Thoracic aorta (tissue), 2 donors: Measurements from ENCODE around the gene TAS1R3. TPM values are rescaled to one million over a fixed set of nuclear protein-coding genes. Genes with fewer than 3 reads are reported as not detected.

Experiments
- ATAC-seq: fragments of 150-250 bp; one replicate; pipeline ENCODE4 v1.8.0; 2017; ENCODE audit warnings: low read depth; ENCODE audit not compliant: insufficient number of reproducible peaks, low FRiP score
- DNase-seq: peaks from one replicate; pipeline ENCODE4 v3.0.0-alpha.2; 2020; ENCODE audit warnings: low spot score
- H3K27ac ChIP-seq, 2 donors: fragments of 200-600 bp; sonication (generic); 1 replicate in 1 of 2; 2 replicates in 1 of 2; pipeline ENCODE4 v1.5.1; 2016; ENCODE audit warnings: mild to moderate bottlenecking in 2 of 2, moderate library complexity in 2 of 2
- H3K27me3 ChIP-seq: fragments of 200-600 bp; sonication (generic); replicated peaks from 2 replicates; pipeline ENCODE4 v1.6.0; 2016; ENCODE audit warnings: mild to moderate bottlenecking; ENCODE audit not compliant: insufficient read depth
- H3K36me3 ChIP-seq: fragments of 200-600 bp; sonication (generic); one replicate; pipeline ENCODE4 v1.5.1; 2016
- H3K4me1 ChIP-seq, 2 donors: fragments of 200-600 bp; sonication (generic); 1 replicate in 1 of 2; 2 replicates in 1 of 2; pipeline versions ENCODE4 v1.5.1 to v1.6.0; 2016; ENCODE audit warnings: low read depth in 2 of 2, mild to moderate bottlenecking in 1 of 2; ENCODE audit not compliant: control insufficient read depth in 1 of 2
- H3K4me3 ChIP-seq: fragments of 200-600 bp; sonication (generic); 2 replicates; pipeline ENCODE4 v1.5.1; 2016; ENCODE audit warnings: mild to moderate bottlenecking
- H3K9me3 ChIP-seq: fragments of 200-600 bp; sonication (generic); 2 replicates; pipeline ENCODE4 v1.5.1; 2016
- CTCF ChIP-seq: fragments of 200-600 bp; sonication (generic); IDR thresholded peaks from one replicate; pipeline ENCODE4 v1.5.1; 2019; ENCODE audit warnings: antibody characterized with exemption
- total RNA-seq, 2 donors: library from RNA; depleted of rRNA; stranded (reverse); fragments of >200 nt; gene quantifications; one replicate each; pipeline versions ENCODE4 v1.1.0 to v1.2.3, GENCODE V29; 2016

Gene TAS1R3
- total RNA-seq, 2 donors from 2014 or later = 0.14 TPM; not detected in 1

- Histone ChIP-seq H3K27me3 (no peaks in the 10 kb centered on the region), H3K27ac (no peak overlapping the region), H3K4me3 (no peak overlapping the region), H3K9me3 (no peaks in the 10 kb centered on the region), H3K4me1 (no peaks in the 10 kb centered on the region), H3K36me3 (peaks cover 8% of the 10 kb centered on the region)
- ATAC-seq = no peak
- no peak for TF ChIP-seq CTCF
- no peak for DNase-seq
Measured at GRCh38 chr1:1332031-1332755, 1.1 kb downstream of the TAS1R3 start.

GRCh38 chr1:1332774-1333480 lies 1.8 kb downstream of the TAS1R3 start:
- Histone ChIP-seq H3K4me3 (no peak overlapping the region), H3K36me3 (peaks cover 3% of the 10 kb centered on the region), H3K27ac (no peak overlapping the region), H3K27me3 (no peaks in the 10 kb centered on the region), H3K9me3 (no peaks in the 10 kb centered on the region), H3K4me1 (no peaks in the 10 kb centered on the region)
- DNase-seq (no peak), ATAC-seq (no peak)
- TF ChIP-seq CTCF = no peak

- Histone ChIP-seq H3K36me3 (peaks cover 5% of the 10 kb centered on the region), H3K9me3 (no peaks in the 10 kb centered on the region), H3K27me3 (no peaks in the 10 kb centered on the region), H3K27ac (no peak overlapping the region), H3K4me1 (no peaks in the 10 kb centered on the region), H3K4me3 (no peak overlapping the region)
- no peak for TF ChIP-seq CTCF
- no peak for DNase-seq
- ATAC-seq = no peak
Measured at GRCh38 chr1:1333551-1334241, 2.6 kb downstream of the TAS1R3 start.

GRCh38 chr1:1334835-1335234 lies 3.8 kb downstream of the TAS1R3 start:
- no peaks in the 10 kb centered on the region for H3K9me3 ChIP-seq
- H3K4me3 ChIP-seq = no peak overlapping the region
- no peaks in the 10 kb centered on the region for H3K4me1 ChIP-seq
- H3K27ac ChIP-seq = no peak overlapping the region
- DNase-seq (no peak), ATAC-seq (no peak)
- H3K36me3 ChIP-seq = peaks cover 5% of the 10 kb centered on the region
- no peak for TF ChIP-seq CTCF
- H3K27me3 ChIP-seq = no peaks in the 10 kb centered on the region

GRCh38 chr1:1335283-1335682 lies 4.2 kb downstream of the TAS1R3 start:
- H3K4me3 ChIP-seq = no peak overlapping the region
- no peaks in the 10 kb centered on the region for H3K4me1 ChIP-seq
- no peak for ATAC-seq
- no peak for DNase-seq
- peaks cover 10% of the 10 kb centered on the region for H3K36me3 ChIP-seq
- no peaks in the 10 kb centered on the region for H3K27me3 ChIP-seq
- no peak overlapping the region for H3K27ac ChIP-seq
- no peaks in the 10 kb centered on the region for H3K9me3 ChIP-seq
- TF ChIP-seq CTCF = no peak
